Choroid plexus epithelial cell (primary cell): ENCODE results near the gene ARPC1B.
A peak's percentile ranks its signal among the peaks of the same experiment; 100 is the strongest.

Experiments
- DNase-seq: peaks from one replicate; pipeline ENCODE4 v3.0.0-alpha.2; 2010; ENCODE audit warnings: low read depth
- H3K4me3 ChIP-seq: 2 replicates; pipeline ENCODE4 v1.5.1; 2011; ENCODE audit warnings: low read depth, mild to moderate bottlenecking, control low read depth, low read length, moderate library complexity
- TF ChIP-seq, protein P1 (sequence below): conservative IDR thresholded peaks from 2 replicates; pipeline ENCODE4 v1.5.1; 2011; ENCODE audit warnings: low read depth, mild to moderate bottlenecking, control low read depth, inconsistent platforms, low read length, moderate library complexity

The ARPC1B gene

DNA sequence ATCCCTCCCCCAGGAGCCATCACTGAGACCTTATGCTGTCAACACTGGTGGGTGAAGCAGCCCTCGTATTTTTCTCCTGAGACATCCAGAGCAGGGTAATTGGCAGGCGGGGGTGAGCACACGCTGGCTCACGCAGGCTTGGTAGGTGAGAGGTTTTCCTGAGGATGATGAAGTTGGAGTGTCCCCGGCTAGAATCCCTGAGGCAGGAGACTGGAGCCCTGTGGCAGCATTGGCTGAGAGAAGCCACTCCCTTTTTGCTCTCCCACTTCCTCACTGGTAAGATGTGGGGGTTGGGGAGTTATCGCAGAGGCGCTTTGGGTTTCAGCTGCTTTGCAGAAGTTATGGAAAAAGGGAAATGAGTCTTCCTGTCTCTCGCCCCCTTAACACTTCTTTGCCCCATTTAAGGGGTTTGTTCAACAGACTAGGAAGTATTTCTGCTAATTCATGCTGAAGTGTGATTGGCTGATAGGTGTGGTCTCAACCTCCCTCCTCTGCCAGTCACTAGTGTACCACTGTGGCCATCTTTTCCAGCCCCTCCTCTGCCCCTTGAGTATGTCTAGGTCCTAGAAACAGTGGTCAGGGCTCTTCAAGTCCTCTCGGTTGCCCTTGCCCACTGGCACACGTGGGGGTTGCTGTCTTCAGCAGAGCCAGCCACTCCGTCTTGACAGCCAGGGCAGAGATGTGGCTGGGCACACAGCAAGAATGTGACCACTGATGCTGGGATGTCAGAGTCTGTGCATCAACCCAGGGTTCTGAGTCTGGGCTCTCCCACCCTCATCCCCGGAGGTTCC is 5.7 kb downstream of the ARPC1B start:
- no peak overlapping the region for H3K4me3 ChIP-seq
- peak; percentile 62 for DNase-seq
- TF ChIP-seq, protein P1, sequence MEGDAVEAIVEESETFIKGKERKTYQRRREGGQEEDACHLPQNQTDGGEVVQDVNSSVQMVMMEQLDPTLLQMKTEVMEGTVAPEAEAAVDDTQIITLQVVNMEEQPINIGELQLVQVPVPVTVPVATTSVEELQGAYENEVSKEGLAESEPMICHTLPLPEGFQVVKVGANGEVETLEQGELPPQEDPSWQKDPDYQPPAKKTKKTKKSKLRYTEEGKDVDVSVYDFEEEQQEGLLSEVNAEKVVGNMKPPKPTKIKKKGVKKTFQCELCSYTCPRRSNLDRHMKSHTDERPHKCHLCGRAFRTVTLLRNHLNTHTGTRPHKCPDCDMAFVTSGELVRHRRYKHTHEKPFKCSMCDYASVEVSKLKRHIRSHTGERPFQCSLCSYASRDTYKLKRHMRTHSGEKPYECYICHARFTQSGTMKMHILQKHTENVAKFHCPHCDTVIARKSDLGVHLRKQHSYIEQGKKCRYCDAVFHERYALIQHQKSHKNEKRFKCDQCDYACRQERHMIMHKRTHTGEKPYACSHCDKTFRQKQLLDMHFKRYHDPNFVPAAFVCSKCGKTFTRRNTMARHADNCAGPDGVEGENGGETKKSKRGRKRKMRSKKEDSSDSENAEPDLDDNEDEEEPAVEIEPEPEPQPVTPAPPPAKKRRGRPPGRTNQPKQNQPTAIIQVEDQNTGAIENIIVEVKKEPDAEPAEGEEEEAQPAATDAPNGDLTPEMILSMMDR = no peak

DNA sequence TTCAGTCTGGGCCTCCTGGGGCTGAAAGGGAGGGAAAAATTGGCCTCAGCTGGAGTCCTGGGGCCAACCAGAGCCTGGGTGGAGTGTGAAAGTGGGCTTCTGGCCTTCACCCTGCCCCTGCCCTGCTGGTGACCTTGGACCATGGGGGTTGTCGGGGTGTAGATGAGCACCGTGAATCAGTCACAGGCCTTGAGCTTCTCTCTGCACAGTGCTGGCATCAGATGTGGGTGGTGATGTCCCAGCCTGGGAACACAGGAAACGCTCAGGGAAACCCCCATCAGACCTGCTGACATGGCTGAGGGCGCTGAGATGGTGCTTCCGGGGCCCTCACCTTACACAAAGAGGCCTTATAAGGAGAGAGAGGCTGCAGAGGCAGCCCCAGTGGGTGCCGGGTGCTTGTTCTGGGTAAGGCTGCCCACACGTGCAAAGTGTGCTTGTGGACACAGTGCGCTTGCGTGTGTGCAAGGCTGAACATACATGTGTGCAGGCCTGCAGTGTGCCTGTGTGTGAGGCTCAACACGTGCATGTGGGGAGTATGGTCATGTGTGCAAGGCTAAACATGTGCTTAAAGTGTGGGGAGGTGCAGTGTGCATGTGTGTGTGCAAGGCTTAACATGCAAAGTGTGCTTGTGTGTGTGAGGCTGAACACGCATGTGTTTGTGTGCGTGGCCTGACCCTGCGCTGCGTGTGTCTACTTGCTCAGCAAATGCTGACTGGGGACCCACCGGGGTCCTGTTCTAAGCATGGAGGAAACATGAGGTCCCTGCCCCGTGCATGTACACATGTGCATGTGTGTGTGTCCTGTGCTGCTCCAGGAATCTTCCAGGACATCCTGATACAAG is 6.5 kb downstream of the ARPC1B start:
- peak; percentile 58 for DNase-seq
- TF ChIP-seq, protein P1 = no peak
- no peak overlapping the region for H3K4me3 ChIP-seq

DNA sequence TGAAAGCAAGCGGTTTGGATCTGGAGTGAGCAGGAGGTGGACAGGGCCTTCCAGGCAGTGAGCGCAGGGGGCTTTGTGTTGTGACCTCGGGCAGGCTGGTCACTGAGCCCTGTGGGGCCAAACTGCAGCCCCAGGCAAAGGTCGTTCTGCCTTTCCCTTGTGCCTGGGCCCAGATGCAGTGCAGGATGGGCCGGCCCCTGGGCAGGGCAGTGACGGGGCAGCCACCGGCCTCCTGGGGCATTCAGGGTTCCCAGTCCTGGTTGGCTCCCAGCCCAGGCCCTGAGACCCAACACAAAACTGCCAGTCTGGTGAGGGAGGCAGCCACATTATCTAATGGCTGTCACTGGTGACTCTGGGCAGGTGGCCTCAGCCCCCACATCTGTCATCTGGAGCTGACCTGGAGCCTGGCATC is 7.1 kb downstream of the ARPC1B start:
- no peak overlapping the region for H3K4me3 ChIP-seq
- TF ChIP-seq, protein P1 = no peak
- no peak for DNase-seq

DNA sequence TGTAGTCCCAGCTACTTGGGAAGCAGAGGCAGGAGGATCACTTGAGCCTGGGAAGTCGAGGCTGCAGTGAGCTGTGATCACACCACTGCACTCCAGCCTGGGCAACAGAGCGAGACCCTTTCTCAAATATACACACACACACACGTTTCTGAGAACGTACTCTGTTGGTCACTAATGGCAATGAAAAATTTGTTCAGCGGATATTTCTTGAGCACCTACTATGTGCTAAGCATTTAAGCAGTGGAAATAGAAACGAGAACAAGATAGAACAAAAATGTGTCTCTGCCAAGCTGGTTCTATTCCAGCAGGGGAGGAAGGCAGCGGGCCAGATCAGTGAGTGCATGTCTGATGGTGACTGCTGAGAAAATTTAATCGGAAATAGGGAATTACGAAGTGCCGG is 8.7 kb downstream of the ARPC1B start:
- no peak for DNase-seq
- no peak overlapping the region for H3K4me3 ChIP-seq
- TF ChIP-seq, protein P1 = no peak

DNA sequence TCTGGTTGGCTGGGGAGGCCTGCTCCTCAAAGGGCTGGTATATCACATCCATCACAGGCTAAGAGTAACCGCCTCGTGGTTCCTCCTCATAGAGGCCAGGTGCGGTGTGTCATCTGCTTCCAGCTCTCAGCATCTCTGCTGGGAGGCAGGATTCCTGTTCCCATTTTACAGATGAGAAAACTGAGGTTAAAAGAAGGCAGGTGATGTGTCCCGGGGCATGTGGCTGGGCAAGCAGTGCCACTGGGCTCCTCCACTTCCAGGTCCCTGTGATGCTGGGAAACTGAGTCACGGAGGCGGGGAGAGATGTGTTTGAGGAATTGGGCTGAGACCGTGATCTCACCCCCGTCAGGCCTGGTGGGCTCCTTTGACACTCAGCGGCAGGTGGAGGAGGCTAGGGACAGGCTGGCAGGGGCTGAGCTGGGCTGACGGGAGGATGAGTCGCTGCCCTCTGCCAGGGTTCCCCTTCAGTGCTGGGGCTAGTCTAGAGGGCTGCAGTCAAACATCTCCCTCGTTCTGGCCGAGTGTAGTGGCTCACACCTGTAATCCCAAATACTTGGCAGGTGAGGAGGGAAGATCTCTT is 9.4 kb downstream of the ARPC1B start:
- TF ChIP-seq, protein P1 = no peak
- DNase-seq = no peak

DNA sequence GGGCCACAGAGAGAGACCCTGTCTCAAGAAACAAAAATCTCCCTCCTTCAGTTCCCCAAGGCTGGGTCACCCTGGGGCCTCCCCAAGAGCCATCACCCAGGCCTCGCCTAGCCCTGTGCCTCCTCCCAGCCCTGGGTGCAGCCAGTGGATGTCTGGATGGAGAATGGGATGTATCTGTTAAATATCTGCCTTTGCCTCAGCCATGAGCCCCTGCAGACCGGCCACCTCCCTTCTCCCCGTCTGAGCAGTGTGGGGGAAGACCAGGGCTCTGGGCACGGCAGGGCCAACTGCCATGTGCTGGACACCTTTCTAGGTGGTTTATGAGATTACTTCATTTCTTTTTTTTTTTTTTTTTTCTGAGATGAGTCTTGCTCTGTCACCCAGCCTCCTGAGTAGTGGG is 10.0 kb downstream of the ARPC1B start:
- DNase-seq = no peak
- TF ChIP-seq, protein P1 = no peak
- H3K4me3 ChIP-seq = no peak overlapping the region

More for the DNA sequence above, 9.4 kb downstream of the ARPC1B start:
- no peak overlapping the region for H3K4me3 ChIP-seq
